Stimulated activated CD4-positive, alpha-beta T cell treated with anti-CD3 and anti-CD28 coated beads, TNF-alpha, amount 100 ng/mL, for 1 hour (primary cell): ENCODE measurements around the gene PWWP2B.
"Not testable (repeated sequence)": the region's sequence is repeated elsewhere in the genome, so short reads cannot be mapped to it uniquely, and the experiment has no call there.

Experiments
- DNase-seq, 3 donors: peaks; one replicate each; pipeline ENCODE4 v3.0.0-alpha.2; 2020; ENCODE audit warnings: low read depth in 3 of 3, low spot score in 1 of 3

PWWP2B gene

DNA sequence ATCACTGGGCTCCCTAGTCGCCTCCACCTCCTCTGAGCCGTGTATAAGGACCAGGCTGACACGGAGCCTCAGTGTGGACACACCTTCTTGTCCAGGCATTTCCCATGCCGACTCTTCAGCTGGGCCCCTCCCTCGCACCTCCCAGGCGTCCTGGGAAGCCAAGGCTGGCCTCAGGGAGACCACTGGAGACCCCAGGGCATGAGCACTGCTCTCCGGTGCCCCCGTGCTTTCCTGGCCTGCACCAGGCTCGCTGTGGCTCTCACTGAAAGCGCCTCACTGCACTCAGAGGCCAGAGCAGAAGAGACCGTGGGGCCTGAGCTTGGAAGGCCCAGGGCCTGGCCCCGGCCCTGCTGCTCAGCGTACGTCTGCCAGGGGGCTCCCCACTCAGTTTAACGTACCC lies 33.6 kb upstream of the PWWP2B start:
- DNase-seq = no peak

- DNase-seq = no peak
These were observed 32.9 kb upstream of the PWWP2B start for GRCh38 chr10:132363921-132364593.

- peak in 1 of 3 donors; percentile 46 for DNase-seq
These were observed 32.4 kb upstream of the PWWP2B start for GRCh38 chr10:132364594-132364970.

GRCh38 chr10:132365102-132365501 lies 31.9 kb upstream of the PWWP2B start:
- DNase-seq = no peak

DNA sequence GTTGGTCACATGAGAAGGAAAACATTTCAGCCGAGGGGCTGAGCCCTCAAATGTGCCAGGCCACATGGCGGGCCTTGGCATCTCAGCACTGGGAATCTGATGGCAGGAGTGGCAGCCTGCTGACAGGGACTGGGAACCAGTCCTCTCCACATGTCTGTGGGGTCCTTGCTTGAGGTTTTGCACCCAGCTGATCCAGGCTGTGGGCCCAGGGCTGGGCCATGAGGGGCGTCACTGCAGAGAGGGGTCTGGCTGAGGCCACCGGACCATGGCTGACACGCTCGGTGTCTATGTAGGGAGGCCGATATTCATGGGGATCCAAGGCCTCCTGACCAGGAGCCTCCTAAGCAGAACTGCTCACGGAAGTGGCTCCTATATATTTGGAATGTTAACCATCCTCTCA lies 31.0 kb upstream of the PWWP2B start:
- no peak for DNase-seq

- DNase-seq = no peak
These were observed 30.5 kb upstream of the PWWP2B start for GRCh38 chr10:132366499-132366898.

DNA sequence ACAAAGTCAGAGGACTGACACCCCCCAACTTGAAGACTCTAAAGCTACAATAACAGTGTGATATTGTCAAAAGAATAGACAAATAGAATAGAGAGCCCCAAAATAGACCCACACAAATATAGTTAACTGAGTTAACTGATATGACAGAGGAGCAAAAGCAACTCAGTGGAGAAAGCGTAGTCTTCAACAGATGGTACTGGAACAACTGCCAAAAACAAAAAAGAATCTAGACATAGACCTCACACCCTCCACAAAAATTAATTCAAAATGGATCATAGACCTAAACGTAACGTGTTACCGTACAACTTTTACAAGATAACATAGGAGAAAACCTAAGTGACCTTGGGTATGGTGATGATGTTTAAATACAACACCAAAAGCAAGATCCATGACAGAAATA lies 28.6 kb upstream of the PWWP2B start:
- no peak for DNase-seq

DNA sequence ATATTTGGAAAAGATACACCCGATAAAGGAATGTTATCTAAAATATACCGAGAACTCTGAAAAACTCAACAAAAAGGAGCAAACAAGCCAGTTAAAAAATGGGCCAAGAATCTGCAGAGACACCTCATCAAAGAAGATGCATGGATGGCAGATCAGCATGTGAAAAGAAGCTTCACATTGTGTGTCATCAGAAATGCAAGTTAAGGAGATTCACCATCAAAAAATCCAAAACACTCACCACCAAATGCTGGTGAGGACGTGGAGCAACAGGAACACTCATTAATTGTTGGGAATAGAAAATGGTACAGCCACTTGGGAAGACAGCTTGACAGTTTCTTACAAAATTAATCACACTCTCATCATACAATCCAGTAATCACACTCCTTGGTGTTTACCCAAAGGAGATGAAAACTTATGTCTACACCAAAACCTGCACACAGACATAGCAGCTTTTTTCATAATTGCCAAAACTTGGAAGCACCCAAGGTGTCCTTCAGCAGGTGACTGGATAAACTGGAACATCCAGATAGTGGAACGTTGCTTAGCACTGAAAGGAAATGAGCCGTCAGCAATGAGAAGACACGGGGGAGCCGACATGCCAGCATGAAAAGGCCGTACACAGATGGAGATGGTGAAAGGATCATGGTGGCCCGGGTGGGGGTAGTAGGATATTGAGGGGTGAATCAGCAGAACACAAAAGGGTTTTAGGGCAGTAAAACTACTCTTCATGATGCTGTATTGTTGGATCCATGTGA lies 27.9 kb upstream of the PWWP2B start:
- no peak for DNase-seq

DNA sequence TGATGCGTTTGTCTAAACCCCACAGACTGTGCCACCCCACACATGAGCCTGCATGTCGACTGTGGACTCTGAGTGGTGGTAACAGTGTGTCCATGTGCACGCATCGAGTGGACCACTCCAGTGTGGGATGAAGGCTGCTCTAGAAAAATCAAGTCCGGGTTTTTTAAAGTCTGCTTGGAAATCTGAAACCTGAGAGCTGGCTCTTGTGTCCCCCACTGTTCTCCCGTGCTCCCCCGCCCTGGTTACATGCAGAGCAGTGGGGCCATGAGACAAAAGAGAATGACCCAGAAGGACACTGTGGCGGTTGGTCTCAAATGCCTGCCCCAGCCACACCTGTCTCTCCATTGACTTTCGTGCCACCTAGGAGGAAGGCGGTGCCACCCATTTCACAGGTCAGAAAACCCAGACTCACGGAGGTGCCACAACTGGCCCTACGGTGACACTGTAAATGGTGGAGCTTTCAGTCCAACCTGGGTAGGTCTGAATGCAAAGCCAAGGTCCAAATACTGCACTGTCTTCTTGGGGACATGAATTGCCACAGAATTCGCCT lies 27.3 kb upstream of the PWWP2B start:
- no peak for DNase-seq

- no peak for DNase-seq
These were observed 26.3 kb upstream of the PWWP2B start for GRCh38 chr10:132370426-132371340.

GRCh38 chr10:132371641-132372081 lies 25.3 kb upstream of the PWWP2B start:
- no peak for DNase-seq

- no peak for DNase-seq
These were observed 24.4 kb upstream of the PWWP2B start for GRCh38 chr10:132372516-132373095.

DNA sequence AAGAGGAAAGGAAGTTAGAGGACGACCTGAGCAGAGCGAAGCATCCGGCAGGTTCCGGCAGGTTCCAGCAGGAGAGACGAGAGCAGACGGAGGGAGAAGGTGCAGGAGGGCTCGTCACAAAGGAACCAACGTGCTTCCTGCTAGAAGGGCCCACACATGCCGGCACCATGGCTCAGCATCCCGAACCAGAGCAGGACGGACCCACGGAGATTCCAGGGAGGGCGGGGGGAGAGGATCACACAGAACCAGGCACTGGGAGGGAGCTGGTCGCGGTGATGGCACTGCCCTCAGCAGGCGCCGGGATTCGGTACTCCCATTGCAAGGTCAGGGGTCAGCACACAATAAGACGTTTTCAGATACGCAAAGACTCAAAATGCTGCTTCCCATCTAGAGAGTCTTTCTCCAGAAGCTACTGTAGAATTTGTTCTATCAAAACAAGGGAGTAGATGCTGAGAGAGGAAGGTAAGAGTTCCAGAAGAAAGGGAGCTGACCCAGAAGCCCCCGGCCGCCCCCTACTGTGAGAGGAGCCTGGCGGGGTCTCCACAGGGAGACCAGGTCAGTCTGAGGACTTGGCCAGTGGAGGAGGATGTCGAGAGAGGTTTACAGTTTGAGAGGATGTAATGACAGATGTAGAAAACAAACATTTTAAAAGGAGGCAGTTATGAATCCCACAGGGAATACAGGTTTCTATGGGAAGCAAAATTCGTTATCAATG lies 23.6 kb upstream of the PWWP2B start:
- DNase-seq = no peak

- DNase-seq = no peak
These were observed 22.8 kb upstream of the PWWP2B start for GRCh38 chr10:132374176-132374575.

GRCh38 chr10:132374612-132375011 lies 22.4 kb upstream of the PWWP2B start:
- DNase-seq = no peak

DNA sequence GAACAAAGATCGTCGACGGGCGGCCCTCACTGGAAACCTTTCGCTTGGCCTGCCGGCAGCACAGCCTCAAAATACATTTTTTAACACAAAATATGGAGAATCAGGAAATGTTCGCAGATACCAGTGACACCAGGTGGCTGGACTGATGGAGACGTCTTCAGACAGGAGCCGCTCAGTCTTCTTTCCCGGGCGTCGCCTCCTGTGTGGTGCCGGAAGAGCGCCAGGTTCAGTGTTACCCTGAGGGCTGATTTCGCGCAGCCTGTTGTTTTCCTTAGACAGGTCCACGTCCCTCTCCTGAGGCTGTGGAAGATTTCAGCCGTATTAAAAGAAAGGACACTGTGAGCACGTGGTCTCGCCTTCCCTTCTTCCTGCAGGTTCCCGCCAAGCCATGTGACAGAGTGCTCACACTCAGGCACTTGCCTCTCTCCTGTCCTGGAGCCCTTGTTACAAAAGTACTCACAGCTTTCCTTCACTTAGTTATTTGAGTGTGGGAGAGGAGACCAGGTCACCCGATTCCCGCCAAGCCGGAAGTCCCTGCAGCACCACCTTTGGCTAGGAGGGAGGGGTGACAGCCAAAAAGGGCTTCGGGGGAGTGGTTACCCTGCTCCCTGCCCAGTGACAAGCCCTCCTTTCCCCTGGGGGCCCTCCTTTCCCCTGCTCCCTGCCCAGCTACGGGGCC lies 21.7 kb upstream of the PWWP2B start:
- no peak for DNase-seq

GRCh38 chr10:132375795-132376297 lies 21.2 kb upstream of the PWWP2B start:
- no peak for DNase-seq

GRCh38 chr10:132376394-132376851 lies 20.6 kb upstream of the PWWP2B start:
- DNase-seq = no peak

DNA sequence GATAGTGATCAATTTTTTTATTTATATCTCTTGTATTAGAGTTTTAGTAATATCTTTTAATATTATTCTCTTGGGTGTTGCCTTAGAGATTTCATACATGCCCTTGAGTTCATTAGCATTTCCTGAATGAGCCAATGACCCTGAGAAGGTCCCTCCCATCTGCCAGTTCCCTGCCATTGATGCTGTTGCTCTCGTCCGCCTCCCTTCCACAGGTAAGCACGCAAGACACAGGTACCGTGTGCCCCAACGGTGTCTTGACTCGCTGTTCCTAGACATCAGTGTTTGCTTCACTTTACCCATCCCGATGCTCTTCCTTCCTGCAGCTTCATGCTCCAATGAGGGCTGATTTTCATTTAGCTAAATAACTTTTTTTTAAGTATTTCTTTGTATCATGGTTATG lies 19.7 kb upstream of the PWWP2B start:
- DNase-seq = no peak

DNA sequence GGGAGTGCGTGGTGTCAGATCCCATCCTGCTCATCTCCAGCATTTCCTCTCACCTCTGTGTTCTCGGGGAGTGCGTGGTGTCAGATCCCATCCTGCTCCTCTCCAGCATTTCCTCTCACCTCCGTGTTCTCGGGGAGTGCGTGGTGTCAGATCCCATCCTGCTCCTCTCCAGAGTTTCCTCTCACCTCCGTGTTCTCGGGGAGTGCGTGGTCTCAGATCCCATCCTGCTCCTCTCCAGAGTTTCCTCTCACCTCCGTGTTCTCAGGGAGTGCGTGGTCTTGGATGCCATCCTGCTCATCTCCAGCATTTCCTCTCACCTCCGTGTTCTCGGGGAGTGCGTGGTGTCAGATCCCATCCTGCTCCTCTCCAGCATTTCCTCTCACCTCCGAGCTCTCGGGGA lies 18.0 kb upstream of the PWWP2B start:
- DNase-seq = not testable (repeated sequence)
